GM13976 (cell line): ENCODE measurements around the gene LMCD1.

Experiments used
- DNase-seq: peaks from one replicate; pipeline ENCODE4 v3.0.0; 2012; ENCODE audit warnings: low spot score
- CTCF ChIP-seq: IDR thresholded peaks from 2 replicates; pipeline ENCODE4 v1.5.1; 2012; ENCODE audit warnings: borderline replicate concordance, mild to moderate bottlenecking; ENCODE audit not compliant: insufficient read depth; ENCODE audit errors: extremely low read depth, missing control alignments, control extremely low read depth
- in situ Hi-C: fragments of 300-500 bp; cut with MboI; formaldehyde crosslinking; loops from one replicate; pipeline ENCODE4 v1.12.0; 2022; ENCODE audit warnings: low sequenced_read_pairs, mixed read lengths, inconsistent platforms; ENCODE audit not compliant: unreplicated experiment

Gene LMCD1

GRCh38 chr3:8507496-8507895, 5.9 kb downstream of the LMCD1 start:
- DNase-seq = no peak
- TF ChIP-seq CTCF = no peak
- in situ Hi-C loops = no loop called here

- TF ChIP-seq CTCF = no peak
- no peak for DNase-seq
- in situ Hi-C loops = no loop called here
These were observed 8.3 kb downstream of the LMCD1 start for GRCh38 chr3:8509961-8510360.

GRCh38 chr3:8512234-8512633, 10.6 kb downstream of the LMCD1 start:
- DNase-seq = no peak
- no peak for TF ChIP-seq CTCF
- in situ Hi-C loops = no loop called here

GRCh38 chr3:8516047-8516661, 14.5 kb downstream of the LMCD1 start:
- in situ Hi-C loops = no loop called here
- no peak for TF ChIP-seq CTCF
- DNase-seq = no peak

GRCh38 chr3:8516783-8517182, 15.2 kb downstream of the LMCD1 start:
- DNase-seq = no peak
- no peak for TF ChIP-seq CTCF
- in situ Hi-C loops = no loop called here

GRCh38 chr3:8517487-8517886, 15.9 kb downstream of the LMCD1 start:
- DNase-seq = no peak
- TF ChIP-seq CTCF = no peak
- in situ Hi-C loops = no loop called here
